SJSA1 (cell line): ENCODE results near the gene PALLD. TPM values are rescaled to one million over a fixed set of nuclear protein-coding genes. Genes with fewer than 3 reads are reported as not detected.
"Not testable (repeated sequence)": the region's sequence is repeated elsewhere in the genome, so short reads cannot be mapped to it uniquely, and the experiment has no call there.

Source experiments
- DNase-seq, 2 experiments: peaks; one replicate each; pipeline ENCODE4 v3.0.0-alpha.2; 2015 to 2020; ENCODE audit warnings: low spot score in 2 of 2, low read depth in 1 of 2
- H3K27ac ChIP-seq: fragments of 250-450 bp; sonication (Bioruptor Pico); 2 replicates; pipeline ENCODE4 v1.5.1; 2020; ENCODE audit warnings: mild to moderate bottlenecking, moderate library complexity
- H3K27me3 ChIP-seq: fragments of 250-450 bp; sonication (Bioruptor Pico); replicated peaks from 2 replicates; pipeline ENCODE4 v1.5.1; 2020; ENCODE audit warnings: mild to moderate bottlenecking, moderate library complexity
- H3K36me3 ChIP-seq: fragments of 250-450 bp; sonication (Bioruptor Pico); 2 replicates; pipeline ENCODE4 v1.5.1; 2020; ENCODE audit warnings: mild to moderate bottlenecking
- H3K4me1 ChIP-seq: fragments of 250-450 bp; sonication (Bioruptor Pico); replicated peaks from 2 replicates; pipeline ENCODE4 v1.6.1; 2021; ENCODE audit warnings: mild to moderate bottlenecking
- H3K4me3 ChIP-seq: fragments of 250-450 bp; sonication (Bioruptor Pico); 2 replicates; pipeline ENCODE4 v1.5.1; 2020; ENCODE audit warnings: mild to moderate bottlenecking
- H3K9me3 ChIP-seq: fragments of 250-450 bp; sonication (Bioruptor Pico); replicated peaks from 2 replicates; pipeline ENCODE4 v1.5.1; 2020; ENCODE audit warnings: mild to moderate bottlenecking
- total RNA-seq: library from RNA; depleted of rRNA; stranded (reverse); fragments of >200 nt; shearing (Covaris generic); gene quantifications from 2 replicates; pipeline ENCODE4 v1.2.3, GENCODE V29; 2014

PALLD gene
- total RNA-seq, 1 experiment from 2014 or later: 118 TPM

DNA sequence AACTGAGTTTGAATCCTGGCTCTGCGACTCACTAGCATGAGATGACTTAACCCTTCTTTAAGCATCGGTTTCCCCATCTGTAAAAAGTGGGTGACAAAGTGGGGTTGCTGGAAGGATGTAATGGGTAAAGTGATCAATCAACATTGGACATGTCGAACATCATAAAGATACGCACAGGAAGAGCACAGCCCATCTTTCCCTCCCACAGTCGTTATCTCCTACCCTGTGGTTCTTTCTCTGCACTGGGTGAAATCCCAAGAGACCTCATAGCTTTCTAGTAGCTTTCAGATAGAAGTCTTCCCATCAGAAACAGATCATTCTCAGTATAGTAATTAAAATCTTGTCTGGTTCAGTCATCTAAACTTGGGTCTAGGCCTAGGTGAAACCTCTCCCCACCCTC, 296.7 kb downstream of the PALLD start:
- no peaks in the 10 kb centered on the region for H3K36me3 ChIP-seq
- peaks cover 41% of the 10 kb centered on the region for H3K4me1 ChIP-seq
- H3K27me3 ChIP-seq: no peaks in the 10 kb centered on the region
- H3K9me3 ChIP-seq: no peaks in the 10 kb centered on the region
- H3K27ac ChIP-seq: no peak overlapping the region
- no peak for DNase-seq
- H3K4me3 ChIP-seq: no peak overlapping the region

DNA sequence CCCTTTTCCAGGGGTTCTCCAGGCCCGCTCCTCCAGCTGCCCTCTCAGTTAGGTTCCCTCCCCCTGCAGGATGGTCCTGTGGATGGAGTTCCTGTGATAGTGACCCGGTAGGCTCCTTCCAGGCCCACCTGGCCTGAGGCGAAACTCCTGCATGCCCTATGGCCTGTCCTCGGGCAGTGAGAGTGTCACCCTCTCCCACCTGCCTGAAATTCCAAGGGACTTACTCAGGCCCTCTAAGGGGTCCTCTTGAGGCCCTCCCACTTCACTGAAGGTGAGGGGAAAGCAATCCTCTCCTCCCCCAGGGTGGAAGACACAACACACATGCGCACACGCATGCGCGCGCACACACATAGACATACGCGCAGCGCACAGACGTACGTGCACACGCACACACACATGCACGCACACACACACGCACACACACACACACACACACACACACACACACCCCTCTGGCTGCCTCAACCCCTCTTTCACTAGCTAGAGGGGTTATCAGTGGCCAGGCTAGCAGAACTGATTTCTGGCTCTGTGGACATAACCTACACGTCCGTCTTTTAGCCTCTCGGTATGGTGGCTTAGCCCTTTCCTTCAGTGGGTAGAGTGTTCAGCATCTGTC, 297.3 kb downstream of the PALLD start:
- no peak for DNase-seq
- Histone ChIP-seq H3K9me3 (no peaks in the 10 kb centered on the region), H3K4me3 (no peak overlapping the region), H3K27me3 (no peaks in the 10 kb centered on the region), H3K4me1 (peaks cover 41% of the 10 kb centered on the region), H3K36me3 (no peaks in the 10 kb centered on the region), H3K27ac (no peak overlapping the region)

DNA sequence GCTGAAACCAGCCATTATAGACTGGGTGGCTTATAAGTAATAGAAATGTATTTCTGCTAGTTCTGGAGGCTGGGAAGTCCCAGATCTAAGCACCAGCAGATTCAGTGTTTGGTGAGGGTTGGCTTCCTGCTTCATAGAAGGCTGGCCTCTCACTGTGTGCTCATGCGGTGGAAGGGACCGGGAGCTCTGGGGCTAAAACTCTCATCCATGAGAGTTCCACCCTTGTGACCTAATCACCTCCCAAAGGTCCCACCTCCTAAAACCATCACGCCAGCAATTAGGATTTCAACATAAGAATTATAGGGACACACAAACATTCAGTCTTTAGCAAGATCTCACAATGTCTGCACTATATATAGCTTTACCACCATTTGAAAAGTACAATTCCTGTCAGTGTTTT, 298.0 kb downstream of the PALLD start:
- no peak for DNase-seq
- no peaks in the 10 kb centered on the region for H3K9me3 ChIP-seq
- no peaks in the 10 kb centered on the region for H3K36me3 ChIP-seq
- no peaks in the 10 kb centered on the region for H3K27me3 ChIP-seq
- H3K4me3 ChIP-seq: no peak overlapping the region
- H3K27ac ChIP-seq: no peak overlapping the region
- peaks cover 41% of the 10 kb centered on the region for H3K4me1 ChIP-seq

DNA sequence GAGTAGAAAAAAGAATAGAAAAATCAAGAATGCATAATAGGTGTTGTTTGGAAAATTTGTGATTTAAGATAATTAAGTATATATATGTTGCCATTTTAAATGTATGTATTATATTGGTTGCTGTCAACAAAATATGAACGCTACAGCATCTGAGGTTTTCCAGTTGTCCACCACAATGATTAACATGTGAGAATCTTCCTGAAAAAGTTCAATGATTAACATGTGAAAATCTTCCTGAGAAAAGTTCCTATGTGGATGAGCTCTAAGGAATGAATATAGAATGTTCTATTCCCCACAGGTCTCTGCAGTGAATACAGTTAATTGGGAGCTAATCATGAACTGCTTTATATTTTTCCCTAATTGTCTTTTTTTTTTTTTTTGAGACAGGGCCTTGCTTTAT, 298.5 kb downstream of the PALLD start:
- DNase-seq: no peak
- Histone ChIP-seq H3K36me3 (no peaks in the 10 kb centered on the region), H3K9me3 (no peaks in the 10 kb centered on the region), H3K27ac (peak overlapping the region; percentile 70; the same call in 1 of the 2 replicates), H3K4me1 (peaks cover 38% of the 10 kb centered on the region), H3K4me3 (no peak overlapping the region), H3K27me3 (no peaks in the 10 kb centered on the region)

DNA sequence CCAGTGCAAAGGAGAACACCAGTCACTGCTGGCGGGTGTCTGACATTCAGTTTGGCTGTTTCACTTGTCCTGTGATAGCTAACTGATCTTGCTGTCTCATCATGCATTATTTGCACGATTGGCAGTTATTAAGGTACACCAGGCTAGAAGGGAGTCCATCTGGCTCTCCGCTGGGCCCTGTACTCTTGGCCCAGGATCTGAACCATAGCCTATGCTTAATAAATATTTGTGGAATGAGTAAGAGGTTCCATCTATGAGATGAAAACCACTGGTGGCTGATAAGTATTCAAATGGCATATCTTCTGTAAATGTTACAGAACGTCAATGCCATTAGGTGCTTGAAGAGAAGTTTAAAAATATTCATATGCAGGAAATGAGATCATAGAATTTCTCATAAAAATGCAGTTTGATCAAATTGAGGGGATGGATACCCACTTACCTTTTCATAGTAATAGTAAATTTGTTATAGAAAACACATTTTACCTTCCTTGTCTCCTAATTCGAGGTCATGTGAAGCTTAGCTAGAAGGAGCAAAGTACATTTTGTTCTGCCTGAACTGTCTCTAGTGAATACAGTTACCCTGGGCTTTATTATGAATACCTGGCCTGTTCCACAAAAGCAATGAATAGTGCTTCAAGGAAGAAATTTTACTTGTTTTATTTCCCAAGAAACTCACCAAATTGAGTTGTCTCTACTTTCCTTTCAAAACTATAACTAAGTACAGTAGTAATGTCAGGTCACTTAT, 299.7 kb downstream of the PALLD start:
- Histone ChIP-seq H3K27ac (peak overlapping the region; percentile 70), H3K4me3 (no peak overlapping the region)
- DNase-seq: peak; percentile 68 to 78

DNA sequence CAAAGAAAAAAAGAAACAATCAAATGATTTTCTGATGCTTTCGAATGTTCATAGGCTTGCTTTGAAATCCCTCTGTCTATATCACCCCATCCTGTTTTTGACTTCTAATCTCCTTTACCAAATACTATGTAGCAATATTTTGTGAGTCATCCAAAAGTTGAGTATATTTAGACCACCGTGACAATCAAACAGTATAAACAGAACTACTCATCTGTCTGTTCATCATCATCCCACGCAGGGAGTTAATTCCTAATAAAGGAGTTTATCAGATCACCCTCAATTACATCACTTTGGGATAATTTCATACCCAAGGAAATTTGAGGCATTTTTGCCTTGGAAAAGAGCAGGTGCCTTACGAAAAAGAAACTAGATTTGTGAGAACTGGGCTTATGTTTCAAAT, 300.3 kb downstream of the PALLD start:
- Histone ChIP-seq H3K36me3 (peaks cover 2% of the 10 kb centered on the region; the same call in 1 of the 2 replicates), H3K27ac (peak overlapping the region; percentile 70), H3K4me3 (no peak overlapping the region), H3K27me3 (no peaks in the 10 kb centered on the region), H3K9me3 (no peaks in the 10 kb centered on the region), H3K4me1 (peaks cover 35% of the 10 kb centered on the region)
- DNase-seq: peak in 1 of 2 experiments; percentile 63

More for the DNA sequence above, 299.7 kb downstream of the PALLD start:
- no peaks in the 10 kb centered on the region for H3K36me3 ChIP-seq
- no peaks in the 10 kb centered on the region for H3K9me3 ChIP-seq
- no peaks in the 10 kb centered on the region for H3K27me3 ChIP-seq
- H3K4me1 ChIP-seq: peaks cover 35% of the 10 kb centered on the region

DNA sequence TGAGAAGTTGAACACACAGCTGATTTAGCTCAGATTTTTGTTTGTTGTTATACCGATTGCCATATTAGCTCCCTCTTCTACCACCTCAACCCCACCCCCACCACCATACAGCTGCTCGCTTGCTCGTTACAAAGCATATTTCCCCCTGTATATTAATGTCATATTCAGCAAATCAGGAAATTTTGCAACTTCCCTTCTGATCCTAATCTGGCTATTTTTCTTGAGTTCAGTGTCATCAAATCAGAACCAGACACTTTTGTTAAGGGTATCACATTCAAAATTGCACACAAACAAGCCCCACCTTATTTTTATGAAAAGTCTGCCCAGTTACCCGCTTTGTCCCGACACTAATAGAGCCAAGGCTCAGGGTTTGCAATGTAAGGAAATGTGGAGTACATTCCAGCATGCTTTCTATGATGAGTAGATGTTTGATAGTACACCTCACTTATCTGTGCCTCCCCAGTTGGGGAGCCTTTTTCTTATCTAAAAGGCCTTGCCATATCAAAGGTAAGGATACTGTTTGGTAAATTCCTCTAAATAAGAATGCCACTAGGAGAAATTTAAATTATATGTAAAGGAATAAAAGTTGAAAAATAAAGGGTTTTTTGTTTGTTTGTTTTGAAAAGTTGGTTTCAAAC, 301.0 kb downstream of the PALLD start:
- no peak for DNase-seq
- peaks cover 3% of the 10 kb centered on the region; the same call in 1 of the 2 replicates for H3K36me3 ChIP-seq
- no peaks in the 10 kb centered on the region for H3K27me3 ChIP-seq
- H3K27ac ChIP-seq: peak overlapping the region; percentile 70; the same call in 1 of the 2 replicates
- peaks cover 37% of the 10 kb centered on the region for H3K4me1 ChIP-seq
- no peaks in the 10 kb centered on the region for H3K9me3 ChIP-seq
- no peak overlapping the region for H3K4me3 ChIP-seq

DNA sequence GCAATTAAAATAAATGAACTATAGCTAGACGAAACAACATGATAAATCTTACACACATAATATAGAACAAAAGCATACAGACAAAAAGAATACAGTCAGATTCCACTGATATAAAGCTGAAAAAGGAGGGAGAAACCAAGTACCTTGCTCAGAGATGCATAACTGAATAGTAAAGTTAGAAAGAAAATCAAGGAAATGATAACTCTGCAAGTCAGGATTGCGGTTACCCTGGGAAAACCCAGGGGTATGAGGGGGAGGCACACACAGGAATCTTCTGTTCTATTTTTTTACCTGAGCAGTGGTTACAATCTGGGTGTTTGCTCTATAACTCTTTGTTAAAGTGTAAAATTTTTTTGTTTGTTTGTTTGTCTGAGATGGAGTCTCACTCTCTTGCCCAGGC, 304.1 kb downstream of the PALLD start:
- Histone ChIP-seq H3K36me3 (peaks cover 3% of the 10 kb centered on the region; the same call in 1 of the 2 replicates), H3K4me3 (no peak overlapping the region), H3K27ac (no peak overlapping the region), H3K9me3 (no peaks in the 10 kb centered on the region), H3K4me1 (peaks cover 52% of the 10 kb centered on the region), H3K27me3 (no peaks in the 10 kb centered on the region)
- DNase-seq: no peak

DNA sequence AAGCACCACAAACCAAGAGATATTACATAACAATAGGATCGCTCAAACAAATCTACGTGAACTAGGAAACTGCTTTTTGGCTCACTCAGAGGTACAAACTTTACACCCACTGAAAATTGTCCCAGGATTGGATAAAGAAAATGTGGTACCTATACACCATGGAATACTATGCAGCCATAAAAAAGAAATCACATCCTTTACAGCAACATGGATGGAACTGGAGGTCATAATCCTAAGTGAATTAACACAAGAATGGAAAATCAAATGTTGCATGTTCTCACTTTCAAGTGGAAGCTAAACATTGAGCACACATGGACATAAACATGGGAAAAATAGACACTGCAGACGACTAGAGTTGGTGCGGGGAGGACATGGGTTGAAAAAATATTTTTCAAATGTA, 305.4 kb downstream of the PALLD start:
- H3K4me1 ChIP-seq: peaks cover 39% of the 10 kb centered on the region
- no peak for DNase-seq
- H3K27me3 ChIP-seq: no peaks in the 10 kb centered on the region
- H3K4me3 ChIP-seq: no peak overlapping the region
- peaks cover 3% of the 10 kb centered on the region; the same call in 1 of the 2 replicates for H3K36me3 ChIP-seq
- H3K27ac ChIP-seq: no peak overlapping the region
- no peaks in the 10 kb centered on the region for H3K9me3 ChIP-seq

DNA sequence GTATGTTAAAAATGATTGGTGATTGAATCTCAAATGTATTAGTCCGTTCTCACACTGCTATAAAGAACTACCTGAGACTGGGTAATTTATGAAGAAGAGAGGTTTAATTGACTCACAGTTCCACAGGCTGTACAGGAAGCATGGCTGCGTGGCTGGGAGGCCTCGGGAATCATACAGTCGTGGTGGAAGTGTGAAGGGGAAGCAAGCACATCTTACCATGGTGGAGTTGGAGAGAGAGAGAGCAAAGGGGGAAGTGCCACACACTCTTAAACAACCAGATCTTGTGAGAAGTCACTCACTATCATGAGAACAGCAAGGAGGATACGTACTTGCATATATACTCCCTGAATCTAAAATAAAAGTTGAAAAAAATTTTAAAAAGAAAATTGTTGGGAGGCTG, 306.2 kb downstream of the PALLD start:
- H3K27me3 ChIP-seq, H3K9me3 ChIP-seq, H3K36me3 ChIP-seq, H3K4me3 ChIP-seq: not testable (repeated sequence)
- Histone ChIP-seq H3K27ac (peak overlapping the region; percentile 79), H3K4me1 (peaks cover 31% of the 10 kb centered on the region)
- peak in 1 of 2 experiments; percentile 26 for DNase-seq

DNA sequence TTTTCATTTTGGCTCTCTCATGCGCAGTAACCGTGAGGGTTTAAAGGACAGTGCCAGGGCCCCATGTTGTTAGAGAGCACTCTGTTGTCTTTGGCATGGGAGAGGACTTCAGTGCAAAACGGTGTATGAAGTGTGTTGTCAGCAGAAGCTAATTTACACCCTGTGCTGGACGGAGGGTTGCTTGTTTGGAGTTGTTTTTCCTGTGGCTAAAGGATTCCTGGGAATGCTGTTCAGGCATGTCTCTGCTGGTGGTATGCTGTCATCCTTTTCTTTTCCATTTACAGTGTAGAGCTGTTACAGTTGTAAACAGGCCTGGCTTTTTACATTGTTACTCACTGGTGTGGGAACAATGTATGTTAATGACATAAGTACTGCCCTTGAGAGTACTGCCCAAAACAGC, 306.9 kb downstream of the PALLD start:
- Histone ChIP-seq H3K4me3 (no peak overlapping the region), H3K27me3 (no peaks in the 10 kb centered on the region), H3K4me1 (peaks cover 30% of the 10 kb centered on the region), H3K27ac (peak overlapping the region; percentile 79), H3K36me3 (peaks cover 3% of the 10 kb centered on the region; the same call in 1 of the 2 replicates), H3K9me3 (no peaks in the 10 kb centered on the region)
- DNase-seq: peak; percentile 80 to 91

DNA sequence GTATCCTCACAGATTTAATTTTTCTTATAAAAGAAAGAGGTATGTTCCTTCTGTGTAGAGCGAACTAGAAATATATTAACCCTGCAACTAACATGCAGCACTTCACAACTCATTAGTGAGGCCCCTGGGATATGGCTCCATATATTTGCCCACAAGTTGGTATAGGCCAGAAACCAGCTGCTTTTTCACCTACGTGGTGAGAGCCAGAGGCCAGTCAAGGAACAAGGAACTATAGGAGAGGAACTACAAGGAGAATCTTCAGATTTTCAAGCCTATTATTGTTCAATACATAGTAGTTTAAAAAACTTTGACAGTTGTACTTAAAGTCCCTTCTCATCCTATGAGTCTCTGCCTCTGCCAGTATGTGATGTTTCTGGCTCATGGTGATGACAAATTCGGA, 307.3 kb downstream of the PALLD start:
- Histone ChIP-seq H3K36me3 (peaks cover 3% of the 10 kb centered on the region; the same call in 1 of the 2 replicates), H3K4me3 (no peak overlapping the region), H3K27me3 (no peaks in the 10 kb centered on the region), H3K4me1 (peaks cover 30% of the 10 kb centered on the region), H3K27ac (peak overlapping the region; percentile 79), H3K9me3 (no peaks in the 10 kb centered on the region)
- DNase-seq: no peak

DNA sequence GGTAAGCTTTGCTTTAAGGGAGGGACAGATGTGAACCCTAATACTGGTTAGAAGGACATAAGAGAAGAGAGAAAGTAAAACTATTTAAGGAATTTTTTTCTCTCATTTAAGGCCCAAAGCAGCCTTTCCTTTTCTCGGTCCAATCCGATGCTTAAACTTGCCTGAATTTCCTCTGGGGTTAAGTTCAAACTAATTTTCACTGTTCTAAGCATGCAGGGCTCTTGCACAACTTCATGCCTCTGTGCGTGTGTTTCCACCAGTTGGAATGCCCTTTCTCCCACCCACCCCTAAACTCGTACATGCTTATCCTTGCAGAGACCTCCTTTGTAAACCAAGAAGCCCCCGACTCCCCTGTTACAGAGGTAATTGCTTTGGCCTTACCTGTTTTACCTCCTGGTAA, 308.5 kb downstream of the PALLD start:
- peak overlapping the region; percentile 1; the same call in 1 of the 2 replicates for H3K27ac ChIP-seq
- H3K4me1 ChIP-seq: peaks cover 30% of the 10 kb centered on the region
- H3K9me3 ChIP-seq: no peaks in the 10 kb centered on the region
- H3K4me3 ChIP-seq: no peak overlapping the region
- no peaks in the 10 kb centered on the region for H3K27me3 ChIP-seq
- peaks cover 3% of the 10 kb centered on the region; the same call in 1 of the 2 replicates for H3K36me3 ChIP-seq
- no peak for DNase-seq

DNA sequence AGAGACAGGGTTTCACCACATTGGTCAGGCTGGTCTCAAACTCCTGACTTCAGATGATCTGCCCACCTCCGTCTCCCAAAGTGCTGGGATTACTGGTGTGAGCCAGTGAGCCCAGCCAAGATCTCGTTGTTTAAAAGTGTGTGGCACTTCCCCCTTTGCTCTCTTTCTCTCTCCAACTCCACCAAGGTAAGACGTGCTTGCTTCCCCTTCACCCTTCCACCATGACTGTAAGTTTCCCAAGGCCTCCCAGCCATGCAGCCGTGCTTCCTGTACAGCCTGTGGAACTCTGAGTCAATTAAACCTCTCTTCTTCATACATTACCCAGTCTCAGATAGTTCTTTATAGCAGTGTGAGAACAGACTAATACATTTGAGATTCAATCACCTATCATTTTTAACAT, 309.4 kb downstream of the PALLD start:
- H3K27me3 ChIP-seq, DNase-seq, H3K4me3 ChIP-seq, H3K9me3 ChIP-seq, H3K27ac ChIP-seq, H3K36me3 ChIP-seq: not testable (repeated sequence)
- peaks cover 36% of the 10 kb centered on the region for H3K4me1 ChIP-seq
